ENCODE results near the gene BRCC3.

DNA sequence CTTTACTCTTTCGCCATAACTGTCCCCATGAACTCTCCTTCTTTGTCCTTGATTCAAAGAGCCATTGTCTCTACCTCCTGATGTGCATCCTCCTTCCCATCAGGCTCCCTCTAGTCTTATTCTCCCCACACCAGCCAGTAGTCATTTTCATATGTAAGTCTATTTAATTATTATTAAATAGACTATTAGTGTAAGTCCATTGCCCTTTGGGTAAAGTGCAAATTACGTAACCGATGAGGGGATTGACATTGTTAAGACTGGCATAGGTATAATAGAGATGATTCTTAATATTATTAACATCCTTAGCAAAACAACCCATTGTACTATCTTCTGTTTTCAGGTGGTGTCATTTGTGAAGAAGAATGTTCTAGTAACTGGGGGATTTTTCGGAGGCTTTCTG lies 17.1 kb upstream of the BRCC3 start:
- no peak for TF ChIP-seq POLR2A (IDR thresholded peaks at IDR 0.05; ENCODE audit: low read depth, low read length)
- no peak for TF ChIP-seq POLR2AphosphoS5 (IDR thresholded peaks at IDR 0.05; ENCODE audit: low read depth, low read length)
